ENCODE measurements around the gene SHC1.

DNA sequence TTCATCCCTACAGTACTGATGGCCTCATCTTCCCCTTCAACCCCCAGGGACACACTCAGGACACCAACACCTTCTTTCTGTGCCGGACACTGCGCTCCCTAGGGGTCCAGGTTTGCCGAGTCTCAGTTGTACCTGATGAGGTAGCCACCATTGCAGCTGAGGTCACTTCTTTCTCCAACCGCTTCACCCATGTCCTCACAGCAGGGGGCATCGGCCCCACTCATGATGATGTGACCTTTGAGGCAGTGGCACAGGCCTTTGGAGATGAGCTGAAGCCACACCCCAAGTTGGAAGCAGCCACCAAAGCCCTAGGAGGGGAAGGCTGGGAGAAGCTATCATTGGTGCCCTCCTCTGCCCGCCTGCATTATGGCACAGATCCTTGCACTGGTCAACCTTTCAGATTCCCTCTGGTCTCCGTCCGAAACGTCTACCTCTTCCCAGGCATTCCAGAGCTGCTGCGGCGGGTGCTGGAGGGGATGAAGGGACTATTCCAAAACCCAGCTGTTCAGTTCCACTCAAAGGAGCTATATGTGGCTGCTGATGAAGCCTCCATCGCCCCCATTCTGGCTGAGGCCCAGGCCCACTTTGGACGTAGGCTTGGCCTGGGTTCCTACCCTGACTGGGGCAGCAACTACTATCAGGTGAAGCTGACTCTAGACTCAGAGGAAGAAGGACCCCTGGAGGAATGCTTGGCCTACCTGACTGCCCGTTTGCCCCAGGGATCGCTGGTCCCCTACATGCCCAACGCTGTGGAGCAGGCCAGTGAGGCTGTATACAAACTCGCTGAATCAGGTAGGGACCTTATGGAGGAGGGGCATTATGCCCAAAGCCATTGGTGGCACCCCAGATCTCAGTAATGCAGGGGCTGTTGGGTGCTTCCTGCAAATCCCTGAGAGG is 17.8 kb upstream of the SHC1 start:
- TF ChIP-seq TAF1 (IDR thresholded peaks at IDR 0.05; ENCODE audit: borderline replicate concordance, insufficient read depth, low read length) = no peak
- TF ChIP-seq, protein P1, sequence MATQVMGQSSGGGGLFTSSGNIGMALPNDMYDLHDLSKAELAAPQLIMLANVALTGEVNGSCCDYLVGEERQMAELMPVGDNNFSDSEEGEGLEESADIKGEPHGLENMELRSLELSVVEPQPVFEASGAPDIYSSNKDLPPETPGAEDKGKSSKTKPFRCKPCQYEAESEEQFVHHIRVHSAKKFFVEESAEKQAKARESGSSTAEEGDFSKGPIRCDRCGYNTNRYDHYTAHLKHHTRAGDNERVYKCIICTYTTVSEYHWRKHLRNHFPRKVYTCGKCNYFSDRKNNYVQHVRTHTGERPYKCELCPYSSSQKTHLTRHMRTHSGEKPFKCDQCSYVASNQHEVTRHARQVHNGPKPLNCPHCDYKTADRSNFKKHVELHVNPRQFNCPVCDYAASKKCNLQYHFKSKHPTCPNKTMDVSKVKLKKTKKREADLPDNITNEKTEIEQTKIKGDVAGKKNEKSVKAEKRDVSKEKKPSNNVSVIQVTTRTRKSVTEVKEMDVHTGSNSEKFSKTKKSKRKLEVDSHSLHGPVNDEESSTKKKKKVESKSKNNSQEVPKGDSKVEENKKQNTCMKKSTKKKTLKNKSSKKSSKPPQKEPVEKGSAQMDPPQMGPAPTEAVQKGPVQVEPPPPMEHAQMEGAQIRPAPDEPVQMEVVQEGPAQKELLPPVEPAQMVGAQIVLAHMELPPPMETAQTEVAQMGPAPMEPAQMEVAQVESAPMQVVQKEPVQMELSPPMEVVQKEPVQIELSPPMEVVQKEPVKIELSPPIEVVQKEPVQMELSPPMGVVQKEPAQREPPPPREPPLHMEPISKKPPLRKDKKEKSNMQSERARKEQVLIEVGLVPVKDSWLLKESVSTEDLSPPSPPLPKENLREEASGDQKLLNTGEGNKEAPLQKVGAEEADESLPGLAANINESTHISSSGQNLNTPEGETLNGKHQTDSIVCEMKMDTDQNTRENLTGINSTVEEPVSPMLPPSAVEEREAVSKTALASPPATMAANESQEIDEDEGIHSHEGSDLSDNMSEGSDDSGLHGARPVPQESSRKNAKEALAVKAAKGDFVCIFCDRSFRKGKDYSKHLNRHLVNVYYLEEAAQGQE (IDR thresholded peaks at IDR 0.05; ENCODE audit: insufficient read depth in 1 of 2, low read depth in 2 of 2, low read length in 2 of 2) = no peak
- TF ChIP-seq FOXP2 (optimal IDR thresholded peaks at IDR 0.05; ENCODE audit: borderline replicate concordance, extremely low read depth, extremely low read length, insufficient read depth) = no peak
- no peak for TF ChIP-seq POLR2AphosphoS5 (IDR thresholded peaks at IDR 0.05; ENCODE audit: low read depth, low read length)
